Heart left ventricle (tissue), 13 donors: ENCODE data around the gene NCOA3.

Experiments
- POLR2A ChIP-seq, 2 donors: fragments of 450-650 bp; IDR thresholded peaks; one replicate each; pipeline ENCODE4 v1.6.1; 2017; ENCODE audit warnings: antibody characterized with exemption in 2 of 2, mild to moderate bottlenecking in 2 of 2, moderate library complexity in 2 of 2
- TF ChIP-seq, protein P1 (sequence below), 12 donors: fragments of 200-600 bp; sonication (generic) in 4 of 12; IDR thresholded peaks; one replicate each; pipeline versions ENCODE4 v1.5.0 to v1.8.0; 2018 to 2022; ENCODE audit warnings: antibody characterized with exemption in 12 of 12, mild to moderate bottlenecking in 5 of 12
- donor health status: ischemic (EF 13 %, LVEDD 7.1; RV severe dilation, severe dysfunction).
- donor health status: DM: no; HTN: yes; CAD: no.
- donor health status: DM: no; HTN: no; CAD: no.
- donor health status: ischemic (EF 25% LVEDD 6.9; RV normal size, moderate dysfunction).
- donor health status: ischemic (EF 25% LVEDD 5.7; RV mildly dilated, moderate dysfunction).
- donor health status: ischemic (EF 35%, LVEDD 5.7; RV mildly dilated, moderate dysfunction).
- donor health status: nonischemic (EF 11% LVEDD 7.7; RV severe dilation, severe dysfunction).
- donor health status: DM: yes; HTN: yes; CAD: no.
- donor health status: PGD.
- donor health status: ischemic (EF 29% LVEDD 5.4; RV normal size, mild dysfunction).
- donor health status: nonischemic (EF 23%, LVEDD 6.1; RV moderate dilation, normal function).

DNA sequence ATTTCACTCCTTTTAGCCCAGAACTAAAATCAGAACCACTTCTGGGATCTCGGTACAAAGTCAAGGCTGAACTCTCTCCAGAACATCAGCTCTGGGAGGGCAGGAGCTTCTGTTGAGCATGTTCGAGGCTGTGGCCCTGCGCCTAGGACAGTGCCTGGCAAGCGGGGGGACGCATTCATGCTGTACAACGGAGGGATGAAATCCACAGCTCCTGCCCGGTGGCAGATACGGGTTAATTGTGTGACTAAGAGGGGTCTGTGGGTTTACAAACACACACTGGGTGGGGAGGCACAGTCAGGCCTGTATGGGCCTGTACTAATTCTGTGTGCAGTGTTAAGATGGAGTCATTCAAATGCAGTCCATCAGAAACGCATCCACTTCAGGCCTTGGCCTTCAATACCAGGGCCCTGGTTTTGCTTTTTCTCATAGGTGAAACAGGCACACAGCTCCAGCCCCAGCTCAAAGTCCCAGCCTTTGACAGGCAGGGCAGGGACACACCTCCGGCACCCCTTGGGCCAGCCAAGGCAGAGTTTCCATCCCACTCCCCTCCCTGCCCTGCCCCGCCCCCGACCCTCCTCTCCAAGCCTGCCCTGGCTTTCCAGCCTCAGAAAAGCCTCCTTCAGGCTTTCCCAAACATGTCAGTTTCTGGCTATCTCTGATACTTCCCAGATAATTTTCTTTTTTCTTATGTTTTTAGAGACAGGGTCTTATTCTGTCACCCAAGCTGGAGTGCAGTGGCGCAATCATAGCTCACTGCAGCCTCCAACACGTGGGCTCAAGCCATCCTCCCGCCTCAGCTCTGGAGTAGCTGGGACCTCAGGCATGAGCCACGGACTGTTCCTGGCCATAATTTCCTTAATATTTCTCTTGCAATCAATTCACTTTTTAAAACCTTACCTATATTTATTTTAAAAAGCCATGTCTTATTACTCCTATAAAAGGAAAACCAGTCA is 173.8 kb downstream of the NCOA3 start:
- TF ChIP-seq, protein P1, sequence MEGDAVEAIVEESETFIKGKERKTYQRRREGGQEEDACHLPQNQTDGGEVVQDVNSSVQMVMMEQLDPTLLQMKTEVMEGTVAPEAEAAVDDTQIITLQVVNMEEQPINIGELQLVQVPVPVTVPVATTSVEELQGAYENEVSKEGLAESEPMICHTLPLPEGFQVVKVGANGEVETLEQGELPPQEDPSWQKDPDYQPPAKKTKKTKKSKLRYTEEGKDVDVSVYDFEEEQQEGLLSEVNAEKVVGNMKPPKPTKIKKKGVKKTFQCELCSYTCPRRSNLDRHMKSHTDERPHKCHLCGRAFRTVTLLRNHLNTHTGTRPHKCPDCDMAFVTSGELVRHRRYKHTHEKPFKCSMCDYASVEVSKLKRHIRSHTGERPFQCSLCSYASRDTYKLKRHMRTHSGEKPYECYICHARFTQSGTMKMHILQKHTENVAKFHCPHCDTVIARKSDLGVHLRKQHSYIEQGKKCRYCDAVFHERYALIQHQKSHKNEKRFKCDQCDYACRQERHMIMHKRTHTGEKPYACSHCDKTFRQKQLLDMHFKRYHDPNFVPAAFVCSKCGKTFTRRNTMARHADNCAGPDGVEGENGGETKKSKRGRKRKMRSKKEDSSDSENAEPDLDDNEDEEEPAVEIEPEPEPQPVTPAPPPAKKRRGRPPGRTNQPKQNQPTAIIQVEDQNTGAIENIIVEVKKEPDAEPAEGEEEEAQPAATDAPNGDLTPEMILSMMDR (IDR thresholded peaks at IDR 0.05) = no peak
- no peak for TF ChIP-seq POLR2A (IDR thresholded peaks at IDR 0.05)
